Suppressor macrophage (primary cell): Measurements from ENCODE around the gene THNSL1.
"Not testable (repeated sequence)": the region's sequence is repeated elsewhere in the genome, so short reads cannot be mapped to it uniquely, and the experiment has no call there.

Experiments
- DNase-seq, 4 experiments: peaks; one replicate each; pipeline ENCODE4 v3.0.0-alpha.2; 2020 to 2022

THNSL1 gene

GRCh38 chr10:24998044-24998443 lies 18.4 kb upstream of the THNSL1 start:
- DNase-seq, result no peak

GRCh38 chr10:25011591-25011990 lies 4.8 kb upstream of the THNSL1 start:
- not testable (repeated sequence) for DNase-seq

- no peak for DNase-seq
These were observed 1.8 kb upstream of the THNSL1 start for GRCh38 chr10:25014579-25014978.

GRCh38 chr10:25015828-25016375 lies 510 bp upstream of the THNSL1 start, which contains the start of gene ENKUR:
Gene ENKUR (minus strand): TSS chr10:25016158. CDS start chr10:25015936, 222 bp downstream.
- peak; percentile 93 to 96 (median 96) for DNase-seq

DNA sequence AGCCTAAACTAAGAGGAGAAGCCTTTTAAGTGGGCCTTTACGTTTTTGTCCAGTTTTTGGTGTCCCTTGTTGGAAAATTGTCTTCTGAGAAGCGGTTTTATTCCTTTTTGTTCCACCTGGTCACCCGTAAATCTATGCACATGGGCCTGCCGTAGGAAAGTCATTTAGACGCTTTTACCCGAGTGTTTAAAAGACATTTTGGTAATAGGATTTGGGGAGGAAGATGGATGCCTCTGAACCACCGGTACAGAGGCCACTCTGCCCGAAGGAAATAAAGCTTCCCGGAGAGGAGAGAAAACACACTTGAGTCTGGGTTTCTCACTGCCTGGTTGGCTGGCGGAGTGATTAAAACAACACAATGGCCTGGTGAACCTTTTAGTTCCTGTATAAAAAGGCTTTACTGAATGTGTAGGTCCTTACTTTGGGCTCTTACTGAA lies 760 bp downstream of the THNSL1 start:
- DNase-seq, result peak in 1 of 4 experiments; percentile 32

- DNase-seq, result no peak
These were observed 1.2 kb downstream of the THNSL1 start for GRCh38 chr10:25017661-25018060.

DNA sequence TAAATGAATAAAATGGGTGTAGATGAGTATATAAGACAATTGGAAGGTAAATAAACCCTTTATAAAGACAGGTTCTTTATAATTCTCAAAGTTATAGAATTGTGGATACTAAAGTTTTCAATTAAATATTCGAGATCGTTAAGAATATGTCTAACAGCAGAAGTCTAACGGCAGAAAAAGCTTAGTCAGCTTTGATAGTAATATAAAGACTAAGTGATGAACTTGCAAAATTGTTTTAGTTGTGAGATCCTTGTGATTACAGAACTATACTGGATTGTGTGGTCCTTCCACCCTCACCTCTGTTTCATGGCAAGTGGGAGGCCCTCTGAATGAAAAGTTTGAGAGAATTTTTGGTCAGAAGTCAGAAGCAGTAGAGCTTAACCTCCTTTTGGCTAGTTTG lies 2.3 kb downstream of the THNSL1 start:
- no peak for DNase-seq

DNA sequence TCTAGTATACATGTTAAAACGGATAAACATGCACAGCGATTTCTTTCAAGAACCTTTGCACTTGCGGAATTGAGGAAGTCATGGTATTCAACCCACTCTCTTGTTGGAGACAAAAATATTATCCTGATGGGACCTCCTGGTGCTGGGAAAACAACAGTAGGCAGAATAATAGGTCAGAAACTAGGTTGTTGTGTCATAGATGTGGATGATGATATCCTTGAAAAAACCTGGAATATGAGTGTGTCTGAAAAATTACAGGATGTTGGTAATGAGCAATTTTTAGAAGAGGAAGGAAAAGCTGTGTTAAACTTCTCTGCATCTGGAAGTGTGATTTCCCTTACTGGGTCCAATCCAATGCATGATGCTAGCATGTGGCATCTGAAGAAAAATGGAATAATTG lies 6.9 kb downstream of the THNSL1 start:
- peak; percentile 8 to 59 (median 28) for DNase-seq

DNA sequence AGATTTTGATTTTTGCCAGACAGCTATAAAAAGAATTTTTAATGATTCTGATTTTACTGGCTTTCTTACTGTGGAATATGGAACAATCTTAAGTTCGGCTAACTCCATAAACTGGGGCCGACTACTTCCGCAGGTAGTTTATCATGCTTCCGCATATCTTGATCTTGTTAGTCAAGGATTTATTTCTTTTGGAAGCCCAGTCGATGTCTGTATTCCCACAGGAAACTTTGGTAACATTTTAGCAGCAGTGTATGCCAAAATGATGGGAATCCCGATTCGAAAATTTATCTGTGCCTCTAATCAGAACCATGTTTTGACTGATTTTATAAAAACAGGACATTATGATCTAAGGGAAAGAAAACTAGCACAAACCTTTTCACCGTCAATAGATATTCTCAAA lies 8.1 kb downstream of the THNSL1 start:
- no peak for DNase-seq

DNA sequence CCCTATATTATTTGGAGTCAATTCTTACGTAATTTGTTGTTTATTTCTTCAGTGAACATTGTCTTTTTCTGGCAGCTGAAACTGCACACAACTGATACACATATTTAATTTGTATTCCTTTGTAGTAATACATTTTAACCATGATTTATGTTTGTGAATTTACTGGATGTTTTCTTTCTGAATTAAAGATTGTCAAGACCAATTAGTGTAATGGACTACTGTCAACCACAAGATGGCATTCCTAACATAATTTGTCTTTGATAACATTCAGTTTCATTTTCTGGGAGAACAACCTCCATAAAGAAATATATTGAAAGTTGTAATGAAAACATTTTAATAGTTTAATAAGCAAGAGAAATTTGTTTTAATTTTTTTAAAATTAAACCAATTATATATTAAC lies 10.1 kb downstream of the THNSL1 start:
- DNase-seq, result peak in 1 of 4 experiments; percentile 19

GRCh38 chr10:25028711-25029110 lies 12.3 kb downstream of the THNSL1 start:
- no peak for DNase-seq

GRCh38 chr10:25029519-25029918 lies 13.1 kb downstream of the THNSL1 start:
- DNase-seq, result no peak

DNA sequence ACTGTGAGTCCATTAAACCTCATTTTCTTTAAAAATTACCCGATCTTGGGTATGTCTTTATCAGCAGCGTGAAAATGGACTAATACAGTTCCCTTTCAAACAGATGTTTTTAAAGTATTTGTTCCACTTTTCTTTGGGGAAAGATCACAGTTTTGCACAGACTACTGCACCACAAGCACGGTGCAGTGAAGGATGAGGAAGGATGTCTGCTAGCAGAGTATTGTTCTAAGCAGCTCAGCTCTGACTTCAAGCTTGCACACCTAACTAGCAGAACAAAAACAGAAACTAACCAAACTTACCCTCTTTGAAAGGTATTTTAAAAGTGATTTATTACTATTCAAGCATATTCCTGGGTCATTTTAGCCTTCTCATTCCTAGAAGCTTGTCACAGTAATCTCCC lies 20.0 kb downstream of the THNSL1 start:
- DNase-seq, result no peak

- DNase-seq, result no peak
These were observed 21.9 kb downstream of the THNSL1 start for GRCh38 chr10:25038325-25038724.

- DNase-seq, result no peak
These were observed 23.1 kb downstream of the THNSL1 start for GRCh38 chr10:25039531-25039930.

DNA sequence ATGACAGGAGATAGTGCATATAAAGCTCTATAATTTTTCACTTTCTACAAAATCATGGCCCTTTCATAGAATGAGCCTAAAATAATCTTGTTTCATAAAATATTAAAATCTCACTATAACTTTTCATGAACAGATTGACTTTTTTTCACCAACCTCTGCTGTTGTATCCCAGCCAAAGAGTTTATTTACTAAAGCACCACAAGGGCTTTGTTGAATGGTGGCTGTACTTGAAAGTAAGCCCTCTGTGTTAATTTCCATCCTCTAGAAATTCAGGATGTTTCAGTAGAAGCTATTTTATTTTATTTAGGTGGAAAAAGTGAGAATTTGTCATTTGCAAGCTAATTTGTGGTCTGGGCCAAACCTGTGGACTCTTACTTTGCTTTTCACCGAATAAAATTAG lies 30.2 kb downstream of the THNSL1 start:
- no peak for DNase-seq

GRCh38 chr10:25047088-25047487 lies 30.7 kb downstream of the THNSL1 start:
- DNase-seq, result no peak

- no peak for DNase-seq
These were observed 31.3 kb downstream of the THNSL1 start for GRCh38 chr10:25047591-25048301.

DNA sequence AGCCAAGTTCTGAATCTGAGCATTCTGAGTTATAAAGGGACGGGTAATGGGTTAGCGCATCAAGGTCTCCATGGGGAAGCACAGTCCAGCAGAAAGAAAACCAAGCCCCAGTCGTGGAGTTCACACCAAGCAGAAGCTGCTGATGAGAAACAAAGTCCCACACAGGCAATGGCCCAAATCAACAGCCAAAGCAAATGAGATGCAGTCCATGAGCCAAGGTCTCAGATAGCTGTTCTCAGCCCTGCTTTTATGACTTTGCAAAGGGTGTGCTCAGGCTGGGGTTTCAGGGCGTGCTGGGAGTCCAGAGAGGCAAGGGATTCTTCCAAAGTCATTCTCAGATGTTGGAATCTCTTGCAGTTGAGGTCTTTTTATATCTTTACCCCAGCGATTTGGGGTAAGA lies 32.0 kb downstream of the THNSL1 start:
- DNase-seq, result no peak

DNA sequence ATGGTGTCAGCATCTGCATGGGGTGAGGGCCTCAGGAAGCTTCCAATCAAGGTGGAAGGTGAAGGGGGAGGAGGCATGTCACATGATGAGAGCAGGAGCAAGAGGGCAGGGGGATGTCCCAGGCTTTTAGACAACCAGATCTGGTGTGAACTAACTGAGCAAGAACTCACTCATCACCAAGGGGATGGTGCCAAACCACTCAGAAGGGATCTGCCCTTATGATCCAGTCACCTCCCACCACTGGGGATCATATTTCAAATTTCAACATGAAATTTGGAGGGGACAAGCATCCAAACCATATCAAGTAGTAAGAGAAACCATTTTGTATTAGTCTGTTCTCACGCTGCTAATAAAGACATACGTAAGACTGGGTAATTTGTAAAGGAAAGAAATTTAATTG lies 33.6 kb downstream of the THNSL1 start:
- no peak for DNase-seq

DNA sequence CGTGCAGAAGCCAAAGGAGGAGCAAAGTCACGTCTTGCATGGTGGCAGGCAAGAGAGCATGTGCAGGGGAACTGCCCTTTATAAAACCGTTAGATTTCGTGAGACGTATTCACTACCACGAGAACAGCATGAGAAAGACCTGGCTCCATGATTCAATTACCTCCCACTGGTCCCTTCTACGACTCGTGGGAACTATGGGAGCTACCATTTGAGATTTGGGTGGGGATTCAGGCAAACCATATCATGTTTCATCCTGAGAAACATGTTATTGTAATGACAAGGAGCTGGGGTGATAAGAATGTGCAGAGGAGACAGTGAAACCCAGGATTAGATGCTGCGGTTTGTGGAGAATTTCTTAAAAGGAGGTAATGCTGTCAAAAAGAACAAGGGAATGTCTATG lies 34.0 kb downstream of the THNSL1 start:
- DNase-seq, result no peak

- DNase-seq, result no peak
These were observed 35.6 kb downstream of the THNSL1 start for GRCh38 chr10:25052012-25052411.

DNA sequence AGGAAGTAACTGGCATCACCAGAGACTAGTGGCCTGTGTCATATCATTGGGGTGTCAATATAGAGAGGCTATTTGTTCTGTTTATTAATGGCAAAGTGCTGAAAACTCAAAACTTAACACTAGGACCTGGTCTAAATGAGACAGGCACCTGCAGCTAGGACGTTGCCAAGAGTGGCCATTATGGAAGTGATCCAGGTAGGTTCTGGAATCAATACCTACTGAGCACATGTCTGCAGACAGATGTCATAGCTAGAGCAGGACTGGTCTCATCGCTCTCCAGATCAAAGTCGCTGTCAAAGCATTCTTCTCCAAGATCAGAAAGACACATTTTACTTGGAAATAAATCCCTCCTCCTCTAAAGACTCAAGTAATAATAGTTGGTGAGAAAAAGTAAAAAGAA lies 40.3 kb downstream of the THNSL1 start:
- no peak for DNase-seq

GRCh38 chr10:25057886-25058285 lies 41.5 kb downstream of the THNSL1 start:
- no peak for DNase-seq

GRCh38 chr10:25059990-25060389 lies 43.6 kb downstream of the THNSL1 start:
- DNase-seq, result no peak
